HG02642 (cell line): ENCODE results near the gene ADAMTSL1.

Source experiments
- ATAC-seq: cut with Tn5 transposase; IDR thresholded peaks from one replicate; pipeline ENCODE4 v1.9.1; 2021; ENCODE audit warnings: mild to moderate bottlenecking; ENCODE audit not compliant: unreplicated experiment, poor library complexity

Gene ADAMTSL1

GRCh38 chr9:18683851-18684250 lies 209.9 kb downstream of the ADAMTSL1 start:
- no peak for ATAC-seq

DNA sequence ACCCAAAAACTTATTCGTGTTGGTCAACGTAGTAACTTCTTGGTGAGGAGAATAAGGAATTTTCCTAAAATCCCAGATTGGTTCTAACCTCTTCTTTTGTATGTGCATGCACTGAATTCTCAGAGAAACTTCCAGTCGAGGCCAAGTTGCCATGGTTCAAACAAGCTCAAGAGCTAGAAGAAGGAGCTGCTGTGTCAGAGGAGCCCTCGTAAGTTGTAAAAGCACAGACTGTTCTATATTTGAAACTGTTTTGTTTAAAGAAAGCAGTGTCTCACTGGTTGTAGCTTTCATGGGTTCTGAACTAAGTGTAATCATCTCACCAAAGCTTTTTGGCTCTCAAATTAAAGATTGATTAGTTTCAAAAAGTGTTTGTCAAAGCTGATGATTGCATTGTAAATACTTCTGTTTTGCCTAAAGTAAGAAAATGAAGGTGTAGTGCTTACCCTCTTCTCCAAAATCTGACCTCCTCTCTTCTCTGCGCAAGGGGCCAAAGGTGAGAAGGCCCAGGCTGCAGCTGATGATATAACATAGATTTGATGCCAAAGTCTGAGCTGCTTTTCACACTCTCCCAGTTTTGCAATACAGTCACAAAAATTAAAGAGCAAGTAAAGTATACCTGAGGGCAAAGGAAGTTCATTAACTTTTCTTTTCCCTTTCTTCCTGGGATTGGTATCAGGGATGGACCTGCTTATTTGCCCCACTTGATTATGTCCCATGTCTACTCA lies 210.8 kb downstream of the ADAMTSL1 start:
- ATAC-seq = no peak

DNA sequence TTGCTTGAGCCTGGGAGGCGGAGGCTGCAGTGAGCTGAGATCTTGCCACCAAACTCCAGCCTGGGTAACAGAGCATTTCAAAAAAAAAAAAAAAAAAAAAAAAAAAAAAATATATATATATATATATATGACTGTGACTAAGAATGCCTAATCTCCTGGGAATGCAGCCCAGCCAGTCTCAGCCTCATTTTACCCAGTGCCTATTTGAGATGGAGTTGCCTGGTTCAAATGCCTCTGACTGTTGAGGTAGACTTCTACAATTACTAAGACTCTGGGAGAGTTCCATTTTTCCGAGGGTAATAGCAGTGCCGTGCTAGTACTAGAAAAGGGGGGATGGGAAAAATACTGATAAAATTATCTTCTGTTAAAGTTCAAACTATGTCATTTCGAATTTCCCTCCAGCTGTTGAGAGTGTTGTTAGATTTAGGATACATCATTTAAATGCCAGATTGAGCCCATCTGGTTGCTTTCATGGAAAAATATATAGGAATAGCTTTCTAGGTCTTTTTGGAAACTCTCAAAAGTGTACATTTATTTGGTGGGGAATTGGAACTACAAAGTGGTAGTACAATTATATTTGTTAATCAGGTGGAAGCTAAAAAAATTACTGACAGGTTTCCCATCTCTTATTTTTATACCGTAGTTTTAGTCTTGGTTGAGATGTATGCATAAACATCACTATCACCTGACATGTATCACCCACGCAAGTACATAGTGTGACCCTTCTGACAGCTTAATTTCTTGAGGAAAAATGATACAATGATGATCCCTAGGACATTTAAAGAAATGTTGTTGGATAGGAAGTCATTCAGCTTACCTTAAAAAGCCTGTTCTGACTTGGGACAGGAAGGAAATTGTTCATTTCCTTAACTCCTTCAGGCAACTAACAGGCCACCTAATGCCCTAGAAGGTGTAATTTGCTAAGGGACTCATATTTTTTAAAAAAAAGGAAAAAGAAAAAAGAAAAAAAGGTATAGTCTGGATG lies 214.9 kb downstream of the ADAMTSL1 start:
- ATAC-seq = no peak

GRCh38 chr9:18689921-18690320 lies 216.0 kb downstream of the ADAMTSL1 start:
- ATAC-seq = no peak

DNA sequence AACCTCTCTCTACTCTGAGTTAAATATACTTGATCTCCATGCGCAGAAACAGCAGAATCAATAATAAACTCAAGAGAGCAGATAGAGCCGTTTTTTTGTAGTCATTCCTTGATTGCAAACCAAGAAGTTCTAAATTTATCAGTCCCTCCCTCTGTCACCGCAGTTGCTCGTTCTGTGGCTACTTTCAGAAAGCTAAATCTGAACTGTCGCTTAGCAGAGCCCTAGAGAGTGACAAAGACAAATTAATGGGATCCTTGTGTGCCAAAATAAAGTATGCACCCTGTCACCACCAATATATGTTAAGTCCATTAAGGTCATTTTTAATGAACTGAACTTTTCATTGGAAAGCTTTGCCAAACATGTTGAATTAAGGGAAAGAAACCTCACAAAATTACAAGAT lies 218.3 kb downstream of the ADAMTSL1 start:
- no peak for ATAC-seq

DNA sequence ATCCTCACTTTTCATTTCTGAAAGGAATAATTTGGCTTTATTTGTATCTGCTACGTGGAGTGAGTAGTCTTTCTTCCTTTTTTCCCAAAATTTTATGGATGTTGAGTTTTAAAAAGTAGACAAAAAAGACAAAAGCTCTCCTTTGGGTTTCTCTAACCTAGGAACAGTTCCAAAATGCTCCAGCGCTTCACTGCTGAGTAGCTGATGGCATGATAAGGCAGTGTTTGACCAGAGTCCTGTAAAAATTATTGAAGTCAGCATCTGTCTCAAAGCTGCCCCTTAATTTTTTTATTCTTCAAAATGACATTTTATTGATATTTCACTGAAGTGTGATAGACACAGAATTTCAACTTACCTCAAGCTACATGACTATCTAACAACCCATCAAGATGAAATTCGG lies 219.0 kb downstream of the ADAMTSL1 start:
- ATAC-seq = no peak

- ATAC-seq = no peak
These were observed 221.2 kb downstream of the ADAMTSL1 start for GRCh38 chr9:18694959-18695668.

DNA sequence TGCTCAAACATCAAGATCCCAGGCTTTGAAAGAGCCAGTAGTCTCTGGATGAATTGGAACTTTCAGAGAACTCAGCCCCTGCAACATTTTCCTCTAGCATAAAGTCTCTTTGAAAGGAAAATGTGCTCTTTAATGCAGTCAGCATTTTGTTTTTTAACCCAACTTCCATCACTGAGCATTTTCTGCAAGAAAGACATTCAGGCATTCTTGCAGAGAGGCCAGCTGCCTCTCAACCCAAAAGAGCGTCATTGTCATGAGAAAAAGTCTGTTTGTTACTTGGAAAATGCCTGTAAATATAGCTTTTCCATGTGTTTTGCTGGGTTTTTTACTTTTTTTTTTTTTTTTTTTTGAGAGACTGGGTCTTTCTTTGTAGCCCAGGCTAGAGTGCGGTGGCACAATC lies 225.0 kb downstream of the ADAMTSL1 start:
- ATAC-seq = no peak

DNA sequence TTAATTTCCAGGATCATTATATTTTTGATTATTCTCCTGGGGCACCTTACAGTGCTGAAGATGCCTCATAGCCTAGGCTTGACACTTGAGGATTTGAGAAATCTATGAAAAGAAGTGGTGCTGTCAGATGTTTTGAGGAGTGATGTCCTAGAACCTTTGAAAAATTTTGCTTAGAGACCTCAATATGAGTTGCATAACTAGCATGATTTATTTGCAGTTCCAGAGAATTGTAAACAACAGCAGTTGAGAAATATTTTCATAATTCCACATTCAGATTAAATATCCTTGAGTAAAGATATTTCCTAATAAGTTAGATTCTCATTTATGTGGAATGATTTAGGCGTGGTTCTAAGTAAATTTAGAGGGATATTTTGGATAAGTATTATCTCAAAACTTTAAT lies 225.8 kb downstream of the ADAMTSL1 start:
- no peak for ATAC-seq

DNA sequence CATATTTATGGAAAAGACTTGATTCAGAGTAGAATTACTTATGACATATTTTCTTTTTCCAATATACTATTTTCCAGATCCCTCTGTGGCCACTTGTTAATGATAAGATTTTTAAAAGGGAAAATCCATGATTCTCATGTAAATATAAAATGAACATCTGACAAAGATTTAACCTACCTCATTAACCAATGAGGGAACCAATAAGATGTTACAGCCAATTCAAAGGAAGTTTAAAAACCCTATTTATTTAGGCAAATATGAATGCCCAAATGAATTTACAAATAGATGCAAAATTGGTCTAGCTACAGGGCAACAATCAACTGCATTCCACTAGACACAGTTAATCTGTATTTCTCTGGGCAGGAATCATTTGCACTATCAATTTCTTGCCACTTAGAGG lies 226.8 kb downstream of the ADAMTSL1 start:
- no peak for ATAC-seq

- no peak for ATAC-seq
These were observed 229.4 kb downstream of the ADAMTSL1 start for GRCh38 chr9:18703151-18703900.

DNA sequence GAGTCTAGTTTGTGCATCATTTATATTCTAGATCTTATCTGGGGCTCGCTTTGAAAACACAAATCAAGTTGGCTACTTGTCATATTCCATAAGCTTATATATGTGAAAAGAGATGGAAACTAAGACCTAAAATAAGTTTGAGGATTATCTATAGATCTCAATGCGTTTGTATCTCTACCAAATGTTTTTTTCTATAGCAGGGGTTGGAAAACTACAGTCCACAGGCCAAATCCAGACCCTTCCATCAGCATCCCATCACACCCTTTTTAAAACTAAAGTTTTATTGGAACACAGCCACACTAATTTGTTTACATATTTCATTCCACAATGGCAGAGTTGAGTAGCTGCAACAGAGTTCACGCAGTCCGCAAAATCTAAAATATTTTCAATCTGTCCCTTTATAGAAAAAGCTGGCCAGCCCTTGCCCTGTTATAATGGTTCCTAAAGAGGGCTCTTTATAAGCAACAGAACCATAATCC lies 230.0 kb downstream of the ADAMTSL1 start:
- ATAC-seq = no peak

GRCh38 chr9:18705796-18706392 lies 231.9 kb downstream of the ADAMTSL1 start:
- ATAC-seq = no peak

DNA sequence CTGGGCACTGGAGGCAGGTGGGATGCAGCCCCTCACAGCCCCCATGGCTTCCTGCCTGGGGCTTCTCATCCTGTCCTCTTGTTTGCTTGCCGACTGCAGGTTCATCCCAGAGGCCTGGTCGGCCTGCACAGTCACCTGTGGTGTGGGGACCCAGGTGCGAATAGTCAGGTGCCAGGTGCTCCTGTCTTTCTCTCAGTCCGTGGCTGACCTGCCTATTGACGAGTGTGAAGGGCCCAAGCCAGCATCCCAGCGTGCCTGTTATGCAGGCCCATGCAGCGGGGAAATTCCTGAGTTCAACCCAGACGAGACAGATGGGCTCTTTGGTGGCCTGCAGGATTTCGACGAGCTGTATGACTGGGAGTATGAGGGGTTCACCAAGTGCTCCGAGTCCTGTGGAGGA lies 232.7 kb downstream of the ADAMTSL1 start:
- ATAC-seq = no peak

GRCh38 chr9:18707061-18707461 lies 233.1 kb downstream of the ADAMTSL1 start:
- no peak for ATAC-seq

DNA sequence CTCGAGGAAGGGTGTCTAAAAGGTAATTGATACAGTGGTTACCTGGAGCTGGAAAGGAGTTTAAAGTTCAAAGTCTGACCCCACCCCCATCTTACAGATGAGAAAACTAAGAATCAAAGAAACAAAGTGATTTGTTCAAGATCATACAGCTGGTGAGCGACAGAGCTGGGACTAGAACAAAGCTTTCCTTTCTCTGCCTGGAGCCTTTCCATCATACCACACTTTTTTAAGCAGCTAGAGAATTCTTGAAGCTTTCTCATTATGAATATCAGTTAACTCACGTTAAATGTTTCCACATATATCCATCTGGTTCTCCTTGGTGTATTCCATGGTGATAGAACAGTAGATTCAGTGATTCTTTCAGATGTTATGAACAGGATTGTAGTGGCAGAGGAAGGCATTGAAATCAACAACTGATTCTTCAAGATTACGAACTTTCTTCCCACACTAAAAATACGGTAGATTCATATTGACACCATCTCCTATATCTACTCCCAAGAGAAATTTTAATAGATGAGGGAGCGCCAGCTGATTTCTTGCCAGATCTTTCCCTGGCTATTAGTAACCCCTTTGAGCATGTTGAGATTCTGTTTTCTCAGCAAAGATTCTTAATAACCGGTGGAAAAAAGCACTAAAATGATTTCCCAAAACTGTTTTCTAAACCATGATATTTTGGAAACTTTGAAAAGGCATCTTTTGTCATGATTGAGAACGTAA lies 233.7 kb downstream of the ADAMTSL1 start:
- no peak for ATAC-seq

- ATAC-seq = no peak
These were observed 234.5 kb downstream of the ADAMTSL1 start for GRCh38 chr9:18708429-18708828.

- ATAC-seq = no peak
These were observed 236.1 kb downstream of the ADAMTSL1 start for GRCh38 chr9:18710065-18710464.

DNA sequence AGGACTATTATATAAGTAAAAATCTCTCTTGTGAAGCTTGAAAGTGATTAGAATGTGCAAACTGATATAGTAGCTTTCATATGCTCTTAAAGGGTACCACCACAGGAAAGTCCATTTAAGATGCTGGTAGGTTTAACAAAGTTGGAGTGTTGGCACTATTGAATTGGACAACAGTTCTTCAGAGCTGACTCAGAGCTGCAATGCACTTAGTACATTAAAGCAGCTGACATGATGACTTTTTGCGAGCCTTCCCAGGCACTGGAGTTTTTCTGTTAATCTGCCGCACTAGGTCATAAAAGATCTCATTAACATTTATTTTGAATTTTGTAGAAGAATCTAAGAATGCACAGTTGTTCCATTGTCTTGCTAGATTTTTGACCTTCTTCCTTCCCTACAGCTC lies 243.8 kb downstream of the ADAMTSL1 start:
- no peak for ATAC-seq
